Uterus (tissue), 4 donors: ENCODE measurements around the gene KLC1. TPM values are rescaled to one million over a fixed set of nuclear protein-coding genes. Genes with fewer than 3 reads are reported as not detected.
"Not testable (repeated sequence)": the region's sequence is repeated elsewhere in the genome, so short reads cannot be mapped to it uniquely, and the experiment has no call there.

Source experiments
- DNase-seq, 2 donors: peaks; one replicate each; pipeline ENCODE4 v3.0.0-alpha.2; 2019 to 2020
- H3K27ac ChIP-seq, 2 donors: fragments of 200-600 bp; sonication (generic); 1 replicate in 1 of 2; 2 replicates in 1 of 2; pipeline ENCODE4 v1.5.1; 2016 to 2018
- H3K27me3 ChIP-seq, 2 donors: fragments of 200-600 bp; sonication (generic); one replicate each; pipeline ENCODE4 v1.5.1; 2018 to 2019; ENCODE audit warnings: control low read depth in 1 of 2
- H3K36me3 ChIP-seq, 2 donors: fragments of 200-600 bp; sonication (generic); one replicate each; pipeline ENCODE4 v1.5.1; 2019; ENCODE audit warnings: control low read depth in 1 of 2
- H3K4me1 ChIP-seq, 2 donors: fragments of 200-600 bp; sonication (generic); one replicate each; pipeline ENCODE4 v1.5.1; 2018 to 2019; ENCODE audit warnings: control low read depth in 1 of 2
- H3K4me3 ChIP-seq, 2 donors: fragments of 200-600 bp; sonication (generic); 1 replicate in 1 of 2; 2 replicates in 1 of 2; pipeline ENCODE4 v1.5.1; 2018 to 2019; ENCODE audit warnings: mild to moderate bottlenecking in 1 of 2
- H3K9me3 ChIP-seq, 2 donors: fragments of 200-600 bp; sonication (generic); one replicate each; pipeline ENCODE4 v1.5.1; 2019; ENCODE audit warnings: control low read depth in 1 of 2
- CTCF ChIP-seq, 4 experiments: fragments of 200-600 bp in 2 of 4; fragments of 450-650 bp in 2 of 4; sonication (generic) in 2 of 4; IDR thresholded peaks; one replicate each; pipeline ENCODE4 v1.5.1; 2016 to 2019; ENCODE audit warnings: antibody characterized with exemption in 4 of 4, mild to moderate bottlenecking in 2 of 4, moderate library complexity in 1 of 4
- POLR2A ChIP-seq, 2 donors: fragments of 450-650 bp; IDR thresholded peaks; one replicate each; pipeline ENCODE4 v1.6.1; 2016; ENCODE audit warnings: antibody characterized with exemption in 2 of 2, mild to moderate bottlenecking in 1 of 2, moderate library complexity in 1 of 2
- intact Hi-C: fragments of 100-400 bp; cut with DNase I; formaldehyde crosslinking; loops from one replicate; pipeline ENCODE4 v1.15.1; 2023; ENCODE audit warnings: low total_unique reads
- total RNA-seq, 4 donors: library from RNA; depleted of rRNA in 3 of 4; stranded (reverse); fragments of >200 nt in 3 of 4; gene quantifications; one replicate each; pipeline versions ENCODE4 v1.1.0 to v1.2.4, GENCODE V29; 2014 to 2023
- donor health status: DM: yes; HTN: yes; CAD: no.

KLC1 gene
- total RNA-seq, 4 donors from 2014 or later, result 130 to 459 (median 285) TPM

GRCh38 chr14:103651585-103651984 is 22.6 kb downstream of the KLC1 start:
- peaks cover 10 to 18% of the 10 kb centered on the region in 2 donors for H3K4me1 ChIP-seq
- no peak for DNase-seq
- TF ChIP-seq CTCF (IDR thresholded peaks at IDR 0.05) (no peak), POLR2A (IDR thresholded peaks at IDR 0.05) (no peak)
- H3K27me3 ChIP-seq, result no peaks in the 10 kb centered on the region
- H3K27ac ChIP-seq, result peak overlapping the region in 1 of 2 donors; percentile 17
- no peaks in the 10 kb centered on the region for H3K36me3 ChIP-seq
- intact Hi-C loops, result no loop called here
- no peak overlapping the region for H3K4me3 ChIP-seq
- no peaks in the 10 kb centered on the region for H3K9me3 ChIP-seq

DNA sequence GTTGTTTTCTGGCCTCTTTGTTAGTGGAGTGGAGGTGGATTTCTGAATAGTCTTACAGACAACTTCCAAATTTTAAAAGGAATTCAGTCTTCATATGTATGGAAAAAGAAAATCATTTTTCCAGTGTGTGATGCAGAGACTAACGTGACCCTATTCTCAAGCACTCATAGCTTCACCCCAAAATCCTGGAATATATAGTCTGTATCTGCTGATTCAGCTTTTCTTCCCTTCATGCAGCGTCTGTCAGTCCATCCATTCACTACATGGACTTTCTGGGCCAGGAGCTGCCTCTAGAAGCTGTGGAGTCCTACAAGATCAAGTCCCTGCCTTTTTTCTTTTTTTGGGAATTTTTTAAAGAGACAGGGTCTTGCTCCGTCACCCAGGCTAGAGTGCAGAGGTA is 23.8 kb downstream of the KLC1 start:
- DNase-seq, result no peak
- Histone ChIP-seq H3K4me3 (no peak overlapping the region), H3K9me3 (no peaks in the 10 kb centered on the region), H3K4me1 (peaks cover 10 to 18% of the 10 kb centered on the region in 2 donors), H3K36me3 (no peaks in the 10 kb centered on the region), H3K27me3 (no peaks in the 10 kb centered on the region), H3K27ac (peak overlapping the region; percentile 56 to 75)
- intact Hi-C loops, result no loop called here
- TF ChIP-seq CTCF (IDR thresholded peaks at IDR 0.05) (no peak), POLR2A (IDR thresholded peaks at IDR 0.05) (no peak)

DNA sequence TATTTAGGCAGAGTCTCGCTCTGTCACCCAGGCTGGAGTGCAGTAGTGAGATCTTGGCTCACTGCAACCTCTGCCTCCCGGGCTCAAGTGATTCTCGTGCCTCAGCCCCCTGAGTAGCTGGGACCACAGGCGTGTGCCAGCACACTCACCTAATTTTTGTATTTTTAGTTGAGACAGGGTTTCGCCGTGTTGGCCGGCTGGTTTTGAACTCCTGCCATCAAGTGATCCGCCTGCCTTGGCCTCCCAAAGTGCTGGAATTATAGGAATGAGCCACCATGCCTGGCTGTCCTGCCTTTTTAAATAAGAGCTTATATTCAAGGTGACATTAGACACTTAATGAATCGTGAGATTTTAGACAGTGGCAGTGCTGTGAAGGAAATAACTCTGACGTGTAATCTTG is 24.3 kb downstream of the KLC1 start:
- peaks cover 10 to 18% of the 10 kb centered on the region in 2 donors for H3K4me1 ChIP-seq
- intact Hi-C loops, DNase-seq, H3K36me3 ChIP-seq, H3K4me3 ChIP-seq, H3K9me3 ChIP-seq, H3K27me3 ChIP-seq: not testable (repeated sequence)
- H3K27ac ChIP-seq, result peak overlapping the region; percentile 56 to 75

DNA sequence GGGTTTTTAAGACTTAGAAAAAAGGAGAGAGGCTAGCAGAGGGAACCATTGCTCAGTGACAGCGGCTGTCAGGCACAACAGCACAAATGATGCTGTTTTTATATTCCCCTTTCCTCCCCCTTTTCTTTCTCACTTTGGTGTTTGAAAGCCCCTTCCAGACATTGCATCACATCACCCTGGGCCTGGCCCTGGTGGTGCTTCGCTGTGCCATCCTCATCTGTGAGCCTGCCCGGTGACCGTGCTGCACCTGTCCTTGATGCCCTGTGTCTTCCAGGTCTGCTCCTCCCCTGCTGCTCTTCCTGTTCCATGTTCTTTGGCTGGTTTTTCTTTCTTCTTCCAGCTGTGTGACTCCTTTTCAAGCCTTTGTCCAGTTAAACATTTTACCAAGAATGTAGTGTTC is 24.8 kb downstream of the KLC1 start:
- TF ChIP-seq CTCF (IDR thresholded peaks at IDR 0.05), result no peak
- TF ChIP-seq POLR2A (IDR thresholded peaks at IDR 0.05), result no peak
- no peaks in the 10 kb centered on the region for H3K9me3 ChIP-seq
- no peak for DNase-seq
- H3K36me3 ChIP-seq, result no peaks in the 10 kb centered on the region
- H3K4me1 ChIP-seq, result peaks cover 10 to 18% of the 10 kb centered on the region in 2 donors
- no peaks in the 10 kb centered on the region for H3K27me3 ChIP-seq
- H3K4me3 ChIP-seq, result no peak overlapping the region
- intact Hi-C loops, result no loop called here
- H3K27ac ChIP-seq, result peak overlapping the region; percentile 56 to 75

DNA sequence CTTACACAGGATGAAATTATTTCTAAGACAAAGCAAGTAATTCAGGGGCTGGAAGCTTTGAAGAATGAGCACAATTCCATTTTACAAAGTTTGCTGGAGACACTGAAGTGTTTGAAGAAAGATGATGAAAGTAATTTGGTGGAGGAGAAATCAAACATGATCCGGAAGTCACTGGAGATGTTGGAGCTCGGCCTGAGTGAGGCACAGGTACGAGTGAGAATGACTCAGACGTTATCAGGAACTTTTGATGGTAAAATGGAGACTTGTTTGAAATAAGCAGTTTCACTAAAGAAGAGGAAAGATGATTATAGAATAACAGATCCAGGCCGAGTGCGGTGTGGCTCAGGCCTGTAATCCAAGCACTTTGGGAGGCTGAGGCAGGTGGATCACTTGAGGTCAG is 25.6 kb downstream of the KLC1 start:
- no peaks in the 10 kb centered on the region for H3K27me3 ChIP-seq
- H3K4me3 ChIP-seq, result no peak overlapping the region
- peaks cover 10 to 18% of the 10 kb centered on the region in 2 donors for H3K4me1 ChIP-seq
- H3K27ac ChIP-seq, result peak overlapping the region; percentile 58 to 75
- H3K9me3 ChIP-seq, result no peaks in the 10 kb centered on the region
- no peak for DNase-seq
- no peak for TF ChIP-seq POLR2A (IDR thresholded peaks at IDR 0.05)
- TF ChIP-seq CTCF (IDR thresholded peaks at IDR 0.05), result no peak
- intact Hi-C loops, result no loop called here
- no peaks in the 10 kb centered on the region for H3K36me3 ChIP-seq
